Measurements from ENCODE around the gene PLA2R1.
A peak's percentile ranks its signal among the peaks of the same experiment; 100 is the strongest.

PLA2R1 gene

GRCh38 chr2:159891917-159892730 lies 170.3 kb downstream of the PLA2R1 start:
- DNase-seq, result no peak

- DNase-seq, result no peak
Measured at GRCh38 chr2:159891267-159891588, 171.2 kb downstream of the PLA2R1 start.

- DNase-seq, result no peak
Measured at GRCh38 chr2:159890551-159891266, 171.7 kb downstream of the PLA2R1 start.

- peak; percentile 7 for DNase-seq
Measured at GRCh38 chr2:159882130-159882745, 180.2 kb downstream of the PLA2R1 start.
